Stimulated activated naive CD4-positive, alpha-beta T cell treated with Interleukin-2 at 50 U/mL for 16 hours (primary cell): ENCODE measurements around the gene ZDHHC3.

Experiments
- DNase-seq: peaks from one replicate; lab custom pipeline; 2025; lab: John Stamatoyannopoulos, UW

Gene ZDHHC3

GRCh38 chr3:44926921-44927320, 49.1 kb downstream of the ZDHHC3 start:
- DNase-seq: no peak

GRCh38 chr3:44926172-44926571, 49.8 kb downstream of the ZDHHC3 start:
- no peak for DNase-seq

- DNase-seq: no peak
Measured at GRCh38 chr3:44924457-44925084, 51.4 kb downstream of the ZDHHC3 start.

- DNase-seq: no peak
Measured at GRCh38 chr3:44923632-44924456, 52.1 kb downstream of the ZDHHC3 start.

GRCh38 chr3:44920081-44920480, 55.9 kb downstream of the ZDHHC3 start:
- DNase-seq: no peak

GRCh38 chr3:44918581-44918980, 57.4 kb downstream of the ZDHHC3 start:
- DNase-seq: no peak

- DNase-seq: no peak
Measured at GRCh38 chr3:44918087-44918486, 57.9 kb downstream of the ZDHHC3 start.

- no peak for DNase-seq
Measured at GRCh38 chr3:44915702-44916438, 60.1 kb downstream of the ZDHHC3 start.

GRCh38 chr3:44914936-44915335, 61.0 kb downstream of the ZDHHC3 start:
- no peak for DNase-seq

GRCh38 chr3:44913868-44914468, 62.0 kb downstream of the ZDHHC3 start:
- peak; percentile 36 for DNase-seq

- no peak for DNase-seq
Measured at GRCh38 chr3:44910693-44911092, 65.3 kb downstream of the ZDHHC3 start.

- DNase-seq: no peak
Measured at GRCh38 chr3:44909063-44909462, 66.9 kb downstream of the ZDHHC3 start.

GRCh38 chr3:44907612-44908011, 68.4 kb downstream of the ZDHHC3 start:
- DNase-seq: no peak

GRCh38 chr3:44906997-44907396, 69.0 kb downstream of the ZDHHC3 start:
- no peak for DNase-seq

GRCh38 chr3:44905446-44906157, 70.4 kb downstream of the ZDHHC3 start:
- no peak for DNase-seq

GRCh38 chr3:44903751-44904150, 72.2 kb downstream of the ZDHHC3 start:
- DNase-seq: no peak

- DNase-seq: no peak
Measured at GRCh38 chr3:44903314-44903713, 72.7 kb downstream of the ZDHHC3 start.

GRCh38 chr3:44902628-44903027, 73.3 kb downstream of the ZDHHC3 start:
- no peak for DNase-seq

- no peak for DNase-seq
Measured at GRCh38 chr3:44899683-44900367, 76.1 kb downstream of the ZDHHC3 start.

GRCh38 chr3:44896440-44896839, 79.5 kb downstream of the ZDHHC3 start:
- no peak for DNase-seq

GRCh38 chr3:44894485-44894884, 81.5 kb downstream of the ZDHHC3 start:
- DNase-seq: no peak
